GM20431 (cell line): ENCODE results near the gene PLPP4.

Experiments used
- in situ Hi-C: fragments of 300-500 bp; cut with MseI, MboI; formaldehyde crosslinking; loops from one replicate; pipeline ENCODE4 v1.15.0; 2020; ENCODE audit warnings: low sequenced_read_pairs; ENCODE audit not compliant: unreplicated experiment

Gene PLPP4

GRCh38 chr10:120559800-120560199 is 102.8 kb downstream of the PLPP4 start:
- in situ Hi-C loops, result no loop called here

GRCh38 chr10:120562956-120563355 is 105.9 kb downstream of the PLPP4 start:
- in situ Hi-C loops, result no loop called here

- in situ Hi-C loops, result no loop called here
Observed at GRCh38 chr10:120570418-120570817, 113.4 kb downstream of the PLPP4 start.

- in situ Hi-C loops, result no loop called here
Observed at GRCh38 chr10:120571266-120571665, 114.2 kb downstream of the PLPP4 start.

- in situ Hi-C loops, result no loop called here
Observed at GRCh38 chr10:120572307-120572706, 115.3 kb downstream of the PLPP4 start.

- in situ Hi-C loops, result no loop called here
Observed at GRCh38 chr10:120573355-120573754, 116.3 kb downstream of the PLPP4 start.

- in situ Hi-C loops, result no loop called here
Observed at GRCh38 chr10:120574981-120575380, 118.0 kb downstream of the PLPP4 start.

GRCh38 chr10:120575411-120575810 is 118.4 kb downstream of the PLPP4 start:
- in situ Hi-C loops, result no loop called here

GRCh38 chr10:120578134-120578533 is 121.1 kb downstream of the PLPP4 start:
- in situ Hi-C loops, result no loop called here

GRCh38 chr10:120578890-120579289 is 121.9 kb downstream of the PLPP4 start:
- in situ Hi-C loops, result no loop called here

GRCh38 chr10:120580918-120581895 is 124.2 kb downstream of the PLPP4 start:
- in situ Hi-C loops, result no loop called here

- in situ Hi-C loops, result no loop called here
Observed at GRCh38 chr10:120582753-120583152, 125.7 kb downstream of the PLPP4 start.

GRCh38 chr10:120583424-120584108 is 126.5 kb downstream of the PLPP4 start:
- in situ Hi-C loops, result no loop called here

- in situ Hi-C loops, result no loop called here
Observed at GRCh38 chr10:120584786-120585185, 127.8 kb downstream of the PLPP4 start.

- in situ Hi-C loops, result no loop called here
Observed at GRCh38 chr10:120586471-120586872, 129.4 kb downstream of the PLPP4 start.

GRCh38 chr10:120587061-120587460 is 130.0 kb downstream of the PLPP4 start:
- in situ Hi-C loops, result no loop called here

- in situ Hi-C loops, result no loop called here
Observed at GRCh38 chr10:120588311-120588710, 131.3 kb downstream of the PLPP4 start.

GRCh38 chr10:120593693-120594092 is 136.7 kb downstream of the PLPP4 start:
- in situ Hi-C loops, result no loop called here

- in situ Hi-C loops, result no loop called here
Observed at GRCh38 chr10:120597902-120598301, 140.9 kb downstream of the PLPP4 start.

- in situ Hi-C loops, result no loop called here
Observed at GRCh38 chr10:120598386-120598785, 141.4 kb downstream of the PLPP4 start.

GRCh38 chr10:120599200-120599724 is 142.2 kb downstream of the PLPP4 start:
- in situ Hi-C loops, result no loop called here
